HEK293 (cell line): ENCODE results near the gene RAG1.

Experiments
- KLF8 ChIP-seq: fragments of 450-650 bp; formaldehyde crosslinking; IDR thresholded peaks from 2 replicates; pipeline ENCODE4 v1.5.1; 2016; ENCODE audit warnings: missing biosample characterization, missing genetic modification characterization
- OVOL3 ChIP-seq: fragments of 450-650 bp; formaldehyde crosslinking; IDR thresholded peaks from 2 replicates; pipeline ENCODE4 v1.5.1; 2016; ENCODE audit warnings: missing biosample characterization, missing genetic modification characterization
- ZNF174 ChIP-seq: fragments of 450-650 bp; formaldehyde crosslinking; IDR thresholded peaks from 2 replicates; pipeline ENCODE4 v1.5.0; 2017; ENCODE audit warnings: missing biosample characterization, mild to moderate bottlenecking, missing genetic modification characterization
- ZNF2 ChIP-seq: fragments of 450-650 bp; formaldehyde crosslinking; IDR thresholded peaks from 2 replicates; pipeline ENCODE4 v1.5.1; 2016; ENCODE audit warnings: missing biosample characterization, missing genetic modification characterization
- ZNF426 ChIP-seq: fragments of 450-650 bp; formaldehyde crosslinking; IDR thresholded peaks from 2 replicates; pipeline ENCODE4 v1.5.1; 2017; ENCODE audit warnings: missing biosample characterization, missing genetic modification characterization, mild to moderate bottlenecking, inconsistent platforms, moderate library complexity
- ZNF530 ChIP-seq: fragments of 450-650 bp; formaldehyde crosslinking; IDR thresholded peaks from 2 replicates; pipeline ENCODE4 v1.5.1; 2016; ENCODE audit warnings: low read depth, missing biosample characterization, missing genetic modification characterization
- ZNF623 ChIP-seq: fragments of 450-650 bp; formaldehyde crosslinking; IDR thresholded peaks from 2 replicates; pipeline ENCODE4 v1.5.1; 2016; ENCODE audit warnings: missing biosample characterization, missing genetic modification characterization
- ZNF768 ChIP-seq: fragments of 450-650 bp; formaldehyde crosslinking; IDR thresholded peaks from 2 replicates; pipeline ENCODE4 v1.5.1; 2018; ENCODE audit warnings: missing biosample characterization, mild to moderate bottlenecking, missing genetic modification characterization
- TF ChIP-seq, protein P1 (sequence below): fragments of 450-650 bp; formaldehyde crosslinking; IDR thresholded peaks from 2 replicates; pipeline ENCODE4 v1.5.1; 2016; ENCODE audit warnings: missing biosample characterization, missing genetic modification characterization
- TF ChIP-seq, protein P2 (sequence below): fragments of 450-650 bp; formaldehyde crosslinking; IDR thresholded peaks from 2 replicates; pipeline ENCODE4 v1.5.1; 2016; ENCODE audit warnings: missing biosample characterization, missing genetic modification characterization
- TF ChIP-seq, protein P3 (sequence below): fragments of 450-650 bp; formaldehyde crosslinking; optimal IDR thresholded peaks from 2 replicates; pipeline ENCODE3; 2016; ENCODE audit warnings: missing biosample characterization, mild to moderate bottlenecking, missing genetic modification characterization

DNA sequence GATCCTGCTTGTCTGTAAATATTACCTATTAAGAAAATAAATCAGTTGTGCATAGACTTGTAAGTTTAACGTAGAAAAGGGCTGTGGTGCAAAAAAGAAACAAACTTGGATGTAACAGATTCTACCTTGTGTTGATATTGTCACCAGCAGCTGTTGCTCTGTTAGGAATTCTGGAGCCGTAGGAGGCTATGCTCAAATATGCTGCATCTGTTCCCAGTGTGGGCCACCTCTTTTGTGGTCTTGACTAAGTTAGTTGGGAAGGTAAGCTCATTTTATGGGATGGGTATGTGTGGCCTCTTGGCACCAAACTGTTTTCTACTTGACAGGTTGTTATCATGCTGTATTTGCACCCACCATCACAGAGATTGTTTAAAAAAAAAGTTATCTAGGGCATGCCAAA is 59.7 kb downstream of the RAG1 start:
- TF ChIP-seq, protein P1, sequence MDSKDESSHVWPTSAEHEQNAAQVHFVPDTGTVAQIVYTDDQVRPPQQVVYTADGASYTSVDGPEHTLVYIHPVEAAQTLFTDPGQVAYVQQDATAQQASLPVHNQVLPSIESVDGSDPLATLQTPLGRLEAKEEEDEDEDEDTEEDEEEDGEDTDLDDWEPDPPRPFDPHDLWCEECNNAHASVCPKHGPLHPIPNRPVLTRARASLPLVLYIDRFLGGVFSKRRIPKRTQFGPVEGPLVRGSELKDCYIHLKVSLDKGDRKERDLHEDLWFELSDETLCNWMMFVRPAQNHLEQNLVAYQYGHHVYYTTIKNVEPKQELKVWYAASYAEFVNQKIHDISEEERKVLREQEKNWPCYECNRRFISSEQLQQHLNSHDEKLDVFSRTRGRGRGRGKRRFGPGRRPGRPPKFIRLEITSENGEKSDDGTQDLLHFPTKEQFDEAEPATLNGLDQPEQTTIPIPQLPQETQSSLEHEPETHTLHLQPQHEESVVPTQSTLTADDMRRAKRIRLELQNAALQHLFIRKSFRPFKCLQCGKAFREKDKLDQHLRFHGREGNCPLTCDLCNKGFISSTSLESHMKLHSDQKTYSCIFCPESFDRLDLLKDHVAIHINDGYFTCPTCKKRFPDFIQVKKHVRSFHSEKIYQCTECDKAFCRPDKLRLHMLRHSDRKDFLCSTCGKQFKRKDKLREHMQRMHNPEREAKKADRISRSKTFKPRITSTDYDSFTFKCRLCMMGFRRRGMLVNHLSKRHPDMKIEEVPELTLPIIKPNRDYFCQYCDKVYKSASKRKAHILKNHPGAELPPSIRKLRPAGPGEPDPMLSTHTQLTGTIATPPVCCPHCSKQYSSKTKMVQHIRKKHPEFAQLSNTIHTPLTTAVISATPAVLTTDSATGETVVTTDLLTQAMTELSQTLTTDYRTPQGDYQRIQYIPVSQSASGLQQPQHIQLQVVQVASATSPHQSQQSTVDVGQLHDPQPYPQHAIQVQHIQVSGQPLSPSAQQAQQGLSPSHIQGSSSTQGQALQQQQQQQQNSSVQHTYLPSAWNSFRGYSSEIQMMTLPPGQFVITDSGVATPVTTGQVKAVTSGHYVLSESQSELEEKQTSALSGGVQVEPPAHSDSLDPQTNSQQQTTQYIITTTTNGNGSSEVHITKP (tag by site-specific recombination), result no peak
- TF ChIP-seq, protein P2, sequence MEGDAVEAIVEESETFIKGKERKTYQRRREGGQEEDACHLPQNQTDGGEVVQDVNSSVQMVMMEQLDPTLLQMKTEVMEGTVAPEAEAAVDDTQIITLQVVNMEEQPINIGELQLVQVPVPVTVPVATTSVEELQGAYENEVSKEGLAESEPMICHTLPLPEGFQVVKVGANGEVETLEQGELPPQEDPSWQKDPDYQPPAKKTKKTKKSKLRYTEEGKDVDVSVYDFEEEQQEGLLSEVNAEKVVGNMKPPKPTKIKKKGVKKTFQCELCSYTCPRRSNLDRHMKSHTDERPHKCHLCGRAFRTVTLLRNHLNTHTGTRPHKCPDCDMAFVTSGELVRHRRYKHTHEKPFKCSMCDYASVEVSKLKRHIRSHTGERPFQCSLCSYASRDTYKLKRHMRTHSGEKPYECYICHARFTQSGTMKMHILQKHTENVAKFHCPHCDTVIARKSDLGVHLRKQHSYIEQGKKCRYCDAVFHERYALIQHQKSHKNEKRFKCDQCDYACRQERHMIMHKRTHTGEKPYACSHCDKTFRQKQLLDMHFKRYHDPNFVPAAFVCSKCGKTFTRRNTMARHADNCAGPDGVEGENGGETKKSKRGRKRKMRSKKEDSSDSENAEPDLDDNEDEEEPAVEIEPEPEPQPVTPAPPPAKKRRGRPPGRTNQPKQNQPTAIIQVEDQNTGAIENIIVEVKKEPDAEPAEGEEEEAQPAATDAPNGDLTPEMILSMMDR, result no peak
- TF ChIP-seq ZNF623 (tag by site-specific recombination), result no peak
- TF ChIP-seq ZNF768 (tag by site-specific recombination), result no peak
- TF ChIP-seq ZNF174 (tag by site-specific recombination), result no peak
- TF ChIP-seq KLF8, result no peak
- no peak for TF ChIP-seq ZNF2
- TF ChIP-seq, protein P3, sequence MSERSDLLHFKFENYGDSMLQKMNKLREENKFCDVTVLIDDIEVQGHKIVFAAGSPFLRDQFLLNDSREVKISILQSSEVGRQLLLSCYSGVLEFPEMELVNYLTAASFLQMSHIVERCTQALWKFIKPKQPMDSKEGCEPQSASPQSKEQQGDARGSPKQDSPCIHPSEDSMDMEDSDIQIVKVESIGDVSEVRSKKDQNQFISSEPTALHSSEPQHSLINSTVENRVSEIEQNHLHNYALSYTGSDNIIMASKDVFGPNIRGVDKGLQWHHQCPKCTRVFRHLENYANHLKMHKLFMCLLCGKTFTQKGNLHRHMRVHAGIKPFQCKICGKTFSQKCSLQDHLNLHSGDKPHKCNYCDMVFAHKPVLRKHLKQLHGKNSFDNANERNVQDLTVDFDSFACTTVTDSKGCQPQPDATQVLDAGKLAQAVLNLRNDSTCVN (tag by site-specific recombination), result no peak
- TF ChIP-seq ZNF530 (tag by site-specific recombination), result no peak
- no peak for TF ChIP-seq ZNF426
- no peak for TF ChIP-seq OVOL3 (tag by site-specific recombination)
